Measurements from ENCODE around the gene IDH2. TPM values are rescaled to one million over a fixed set of nuclear protein-coding genes. Genes with fewer than 3 reads are reported as not detected.

Gene IDH2
- total and polyA plus RNA-seq, 4 donors = 149 to 339 (median 298) TPM

DNA sequence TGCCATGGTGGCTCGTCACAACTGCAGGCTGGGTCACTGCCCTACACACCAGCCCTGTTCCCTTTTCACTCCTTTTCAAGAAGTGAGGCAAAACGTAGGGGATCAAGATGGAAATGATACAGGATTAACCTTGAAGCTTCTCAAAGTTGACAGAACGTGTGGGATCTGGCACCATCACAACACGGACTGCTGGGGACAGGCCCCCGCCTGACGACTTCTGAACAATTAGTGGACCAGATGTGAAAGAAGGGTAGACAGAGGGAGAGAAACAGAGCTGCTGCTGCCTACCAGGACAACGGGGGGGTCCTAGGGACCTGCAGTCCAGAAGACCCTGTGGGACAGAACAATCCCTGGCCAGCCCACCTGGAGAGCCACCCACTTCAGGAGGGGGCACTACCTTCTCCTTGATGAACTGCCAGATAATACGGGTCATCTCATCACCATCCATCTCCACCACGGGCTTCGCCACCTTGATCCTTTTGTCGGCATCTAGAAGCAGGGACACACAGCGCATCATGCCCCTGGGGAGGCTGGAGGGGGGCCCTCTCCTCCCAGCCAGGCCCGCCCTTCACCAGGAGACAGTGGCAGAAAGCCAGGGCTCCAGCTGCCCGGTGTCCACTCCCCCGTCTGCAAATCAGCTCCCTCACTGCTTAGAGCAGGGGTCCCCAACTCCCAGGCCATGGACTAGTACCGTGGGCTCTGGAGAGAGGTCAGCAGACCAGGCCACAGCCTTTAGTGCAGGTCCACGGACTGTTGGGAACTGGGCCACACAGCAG is 10.9 kb downstream of the IDH2 start (continued):
- TF ChIP-seq, protein P1, sequence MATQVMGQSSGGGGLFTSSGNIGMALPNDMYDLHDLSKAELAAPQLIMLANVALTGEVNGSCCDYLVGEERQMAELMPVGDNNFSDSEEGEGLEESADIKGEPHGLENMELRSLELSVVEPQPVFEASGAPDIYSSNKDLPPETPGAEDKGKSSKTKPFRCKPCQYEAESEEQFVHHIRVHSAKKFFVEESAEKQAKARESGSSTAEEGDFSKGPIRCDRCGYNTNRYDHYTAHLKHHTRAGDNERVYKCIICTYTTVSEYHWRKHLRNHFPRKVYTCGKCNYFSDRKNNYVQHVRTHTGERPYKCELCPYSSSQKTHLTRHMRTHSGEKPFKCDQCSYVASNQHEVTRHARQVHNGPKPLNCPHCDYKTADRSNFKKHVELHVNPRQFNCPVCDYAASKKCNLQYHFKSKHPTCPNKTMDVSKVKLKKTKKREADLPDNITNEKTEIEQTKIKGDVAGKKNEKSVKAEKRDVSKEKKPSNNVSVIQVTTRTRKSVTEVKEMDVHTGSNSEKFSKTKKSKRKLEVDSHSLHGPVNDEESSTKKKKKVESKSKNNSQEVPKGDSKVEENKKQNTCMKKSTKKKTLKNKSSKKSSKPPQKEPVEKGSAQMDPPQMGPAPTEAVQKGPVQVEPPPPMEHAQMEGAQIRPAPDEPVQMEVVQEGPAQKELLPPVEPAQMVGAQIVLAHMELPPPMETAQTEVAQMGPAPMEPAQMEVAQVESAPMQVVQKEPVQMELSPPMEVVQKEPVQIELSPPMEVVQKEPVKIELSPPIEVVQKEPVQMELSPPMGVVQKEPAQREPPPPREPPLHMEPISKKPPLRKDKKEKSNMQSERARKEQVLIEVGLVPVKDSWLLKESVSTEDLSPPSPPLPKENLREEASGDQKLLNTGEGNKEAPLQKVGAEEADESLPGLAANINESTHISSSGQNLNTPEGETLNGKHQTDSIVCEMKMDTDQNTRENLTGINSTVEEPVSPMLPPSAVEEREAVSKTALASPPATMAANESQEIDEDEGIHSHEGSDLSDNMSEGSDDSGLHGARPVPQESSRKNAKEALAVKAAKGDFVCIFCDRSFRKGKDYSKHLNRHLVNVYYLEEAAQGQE (IDR thresholded peaks at IDR 0.05) = no peak
- no peak for TF ChIP-seq NR2F2 (IDR thresholded peaks at IDR 0.05)
- no peak for TF ChIP-seq GABPA (IDR thresholded peaks at IDR 0.05 in 1 of 2, conservative IDR thresholded peaks at IDR 0.05 in 1 of 2)
- TF ChIP-seq JUND (IDR thresholded peaks at IDR 0.05) = no peak
- TF ChIP-seq RXRA (IDR thresholded peaks at IDR 0.05) = no peak

- no peak overlapping the region for H3K9ac ChIP-seq (ENCODE audit: low read depth in 1 of 2, low read length in 2 of 2)
- no peak for DNase-seq (ENCODE audit: low spot score)
- no peaks in the 10 kb centered on the region for H3K27me3 ChIP-seq (ENCODE audit: control insufficient read depth in 4 of 4, insufficient read depth in 4 of 4, low read length in 3 of 4)
- H3K4me3 ChIP-seq (ENCODE audit: low read depth in 1 of 3, low read length in 3 of 3) = no peak overlapping the region
- H3K9me3 ChIP-seq (ENCODE audit: control insufficient read depth in 4 of 4, low read length in 3 of 4) = no peaks in the 10 kb centered on the region
- WGBS = 79% methylated on average over 11 of the region's 11 CpGs
- H3K36me3 ChIP-seq (ENCODE audit: control insufficient read depth in 4 of 4, insufficient read depth in 3 of 4, low read depth in 1 of 4, low read length in 3 of 4) = peaks cover 21 to 52% (median 33%) of the 10 kb centered on the region in 4 donors
- TF ChIP-seq NR2F2 (IDR thresholded peaks at IDR 0.05) (no peak), RXRA (IDR thresholded peaks at IDR 0.05) (peak in 1 of 2 donors; percentile 23), EGR1 (IDR thresholded peaks at IDR 0.05; ENCODE audit: low read depth in 2 of 2) (no peak), FOXA1 (IDR thresholded peaks at IDR 0.05) (no peak)
- TF ChIP-seq, protein P2, sequence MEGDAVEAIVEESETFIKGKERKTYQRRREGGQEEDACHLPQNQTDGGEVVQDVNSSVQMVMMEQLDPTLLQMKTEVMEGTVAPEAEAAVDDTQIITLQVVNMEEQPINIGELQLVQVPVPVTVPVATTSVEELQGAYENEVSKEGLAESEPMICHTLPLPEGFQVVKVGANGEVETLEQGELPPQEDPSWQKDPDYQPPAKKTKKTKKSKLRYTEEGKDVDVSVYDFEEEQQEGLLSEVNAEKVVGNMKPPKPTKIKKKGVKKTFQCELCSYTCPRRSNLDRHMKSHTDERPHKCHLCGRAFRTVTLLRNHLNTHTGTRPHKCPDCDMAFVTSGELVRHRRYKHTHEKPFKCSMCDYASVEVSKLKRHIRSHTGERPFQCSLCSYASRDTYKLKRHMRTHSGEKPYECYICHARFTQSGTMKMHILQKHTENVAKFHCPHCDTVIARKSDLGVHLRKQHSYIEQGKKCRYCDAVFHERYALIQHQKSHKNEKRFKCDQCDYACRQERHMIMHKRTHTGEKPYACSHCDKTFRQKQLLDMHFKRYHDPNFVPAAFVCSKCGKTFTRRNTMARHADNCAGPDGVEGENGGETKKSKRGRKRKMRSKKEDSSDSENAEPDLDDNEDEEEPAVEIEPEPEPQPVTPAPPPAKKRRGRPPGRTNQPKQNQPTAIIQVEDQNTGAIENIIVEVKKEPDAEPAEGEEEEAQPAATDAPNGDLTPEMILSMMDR (IDR thresholded peaks at IDR 0.05; ENCODE audit: low read depth, low read length, missing input control) = no peak
- H3K4me1 ChIP-seq (ENCODE audit: control insufficient read depth in 4 of 4, insufficient read depth in 4 of 4, low read length in 3 of 4) = peaks cover under 1 to 14% (median 6%) of the 10 kb centered on the region in 4 donors
- peak overlapping the region in 1 of 2 donors; percentile 38 for H3K27ac ChIP-seq (ENCODE audit: low read depth in 1 of 2, low read length in 2 of 2)
These were observed 11.9 kb downstream of the IDH2 start for GRCh38 chr15:90090226-90090848.

DNA sequence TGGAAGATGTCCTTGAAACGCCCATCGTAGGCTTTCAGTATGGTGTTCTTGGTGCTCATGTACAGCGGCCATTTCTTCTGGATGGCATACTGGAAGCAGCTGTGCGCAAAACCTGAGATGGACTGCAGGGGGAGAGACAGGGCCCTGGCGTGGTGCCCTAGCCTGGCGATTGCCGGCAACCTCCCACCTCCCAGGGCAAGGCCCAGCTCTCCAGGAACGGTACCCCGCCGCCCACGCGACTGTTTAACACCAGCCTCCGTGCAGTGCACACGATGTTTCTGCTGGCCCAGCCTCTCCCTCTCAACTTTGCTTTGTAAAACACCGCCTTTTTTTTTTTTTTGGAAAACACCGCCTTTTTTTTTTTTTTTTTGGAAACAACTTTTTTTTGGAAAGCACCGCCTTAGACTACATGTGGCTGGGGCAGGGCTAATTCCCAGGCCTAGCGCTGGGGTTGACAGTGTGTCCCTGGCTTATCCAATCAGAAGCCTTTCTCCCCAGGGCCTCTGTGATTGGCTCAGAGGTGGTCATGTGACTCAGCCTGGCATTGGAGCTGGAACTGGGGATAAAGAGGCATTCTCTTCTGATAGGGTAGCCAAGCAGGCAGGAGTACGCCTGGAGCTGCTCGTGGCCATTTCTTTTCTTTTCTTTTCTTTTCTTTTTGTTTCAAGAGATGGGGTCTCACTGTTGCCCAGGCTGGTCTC is 14.7 kb downstream of the IDH2 start:
- H3K9ac ChIP-seq (ENCODE audit: low read depth in 1 of 2, low read length in 2 of 2) = no peak overlapping the region
- no peaks in the 10 kb centered on the region for H3K27me3 ChIP-seq (ENCODE audit: control insufficient read depth in 4 of 4, insufficient read depth in 4 of 4, low read length in 3 of 4)
- H3K4me3 ChIP-seq (ENCODE audit: low read depth in 1 of 3, low read length in 3 of 3) = no peak overlapping the region
- TF ChIP-seq HNF4G (IDR thresholded peaks at IDR 0.05) (no peak), FOXA2 (IDR thresholded peaks at IDR 0.05) (no peak), RXRA (IDR thresholded peaks at IDR 0.05) (peak in 1 of 2 donors; percentile 20), RAD21 (IDR thresholded peaks at IDR 0.05) (no peak), SP1 (IDR thresholded peaks at IDR 0.05) (no peak), EGR1 (IDR thresholded peaks at IDR 0.05; ENCODE audit: low read depth in 2 of 2) (peak in 1 of 2 donors; percentile 55), JUND (IDR thresholded peaks at IDR 0.05) (no peak), NR2F2 (IDR thresholded peaks at IDR 0.05) (no peak), HNF4A (conservative IDR thresholded peaks at IDR 0.05) (no peak), GABPA (IDR thresholded peaks at IDR 0.05 in 1 of 2, conservative IDR thresholded peaks at IDR 0.05 in 1 of 2) (no peak)
- TF ChIP-seq, protein P2 (IDR thresholded peaks at IDR 0.05; ENCODE audit: low read depth, low read length, missing input control) = no peak
- H3K27ac ChIP-seq (ENCODE audit: low read depth in 1 of 2, low read length in 2 of 2) = peak overlapping the region in 1 of 2 donors; percentile 20
- no peaks in the 10 kb centered on the region for H3K9me3 ChIP-seq (ENCODE audit: control insufficient read depth in 4 of 4, low read length in 3 of 4)
- peaks cover 37 to 74% (median 47%) of the 10 kb centered on the region in 4 donors for H3K36me3 ChIP-seq (ENCODE audit: control insufficient read depth in 4 of 4, insufficient read depth in 3 of 4, low read depth in 1 of 4, low read length in 3 of 4)
- peaks cover 0 to 6% (median 3%) of the 10 kb centered on the region in 4 donors for H3K4me1 ChIP-seq (ENCODE audit: control insufficient read depth in 4 of 4, insufficient read depth in 4 of 4, low read length in 3 of 4)
- no peak for DNase-seq (ENCODE audit: low spot score)
- WGBS = 68% methylated on average over 20 of the region's 20 CpGs

Measured in liver (tissue), 9 donors.